ENCODE data around the gene DROSHA. TPM values are rescaled to one million over a fixed set of nuclear protein-coding genes. Genes with fewer than 3 reads are reported as not detected.
"Not testable (repeated sequence)": the region's sequence is repeated elsewhere in the genome, so short reads cannot be mapped to it uniquely, and the experiment has no call there.

DROSHA gene
- total RNA-seq, 1 donor from 2014 or later = 93.1 TPM

DNA sequence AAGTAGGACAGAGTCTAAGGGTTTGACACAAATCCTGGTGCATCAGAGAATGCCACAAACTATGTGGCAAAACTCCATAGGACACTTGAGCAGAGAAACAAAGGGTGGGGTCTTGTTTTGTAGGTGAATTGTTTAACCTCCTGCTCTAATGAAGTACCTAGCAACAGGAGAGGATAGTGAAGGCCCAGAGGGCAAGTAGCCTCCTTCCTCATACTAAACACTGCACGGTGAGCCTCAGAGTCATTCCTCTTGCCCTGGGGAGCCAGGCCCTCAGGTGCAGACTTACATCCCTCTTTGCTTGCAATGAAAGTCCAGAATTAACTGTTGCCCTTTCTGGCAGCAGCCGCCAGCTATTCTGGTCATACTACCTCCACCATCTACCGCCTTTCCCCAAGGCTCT lies 166.1 kb downstream of the DROSHA start:
- Mint-ChIP-seq H3K4me3 (no peak overlapping the region), H3K4me1 (peaks cover 15% of the 10 kb centered on the region), H3K36me3 (no peaks in the 10 kb centered on the region), H3K27me3 (ENCODE audit: low read depth) (peaks cover 1% of the 10 kb centered on the region), H3K9me3 (peaks cover 9% of the 10 kb centered on the region), H3K27ac (no peak overlapping the region)
- DNase-seq (ENCODE audit: low spot score in 2 of 2, unreplicated experiment in 2 of 2) = no peak
- TF ChIP-seq, protein P1, sequence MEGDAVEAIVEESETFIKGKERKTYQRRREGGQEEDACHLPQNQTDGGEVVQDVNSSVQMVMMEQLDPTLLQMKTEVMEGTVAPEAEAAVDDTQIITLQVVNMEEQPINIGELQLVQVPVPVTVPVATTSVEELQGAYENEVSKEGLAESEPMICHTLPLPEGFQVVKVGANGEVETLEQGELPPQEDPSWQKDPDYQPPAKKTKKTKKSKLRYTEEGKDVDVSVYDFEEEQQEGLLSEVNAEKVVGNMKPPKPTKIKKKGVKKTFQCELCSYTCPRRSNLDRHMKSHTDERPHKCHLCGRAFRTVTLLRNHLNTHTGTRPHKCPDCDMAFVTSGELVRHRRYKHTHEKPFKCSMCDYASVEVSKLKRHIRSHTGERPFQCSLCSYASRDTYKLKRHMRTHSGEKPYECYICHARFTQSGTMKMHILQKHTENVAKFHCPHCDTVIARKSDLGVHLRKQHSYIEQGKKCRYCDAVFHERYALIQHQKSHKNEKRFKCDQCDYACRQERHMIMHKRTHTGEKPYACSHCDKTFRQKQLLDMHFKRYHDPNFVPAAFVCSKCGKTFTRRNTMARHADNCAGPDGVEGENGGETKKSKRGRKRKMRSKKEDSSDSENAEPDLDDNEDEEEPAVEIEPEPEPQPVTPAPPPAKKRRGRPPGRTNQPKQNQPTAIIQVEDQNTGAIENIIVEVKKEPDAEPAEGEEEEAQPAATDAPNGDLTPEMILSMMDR (IDR thresholded peaks at IDR 0.05; ENCODE audit: unreplicated experiment) = no peak

- TF ChIP-seq, protein P1 (IDR thresholded peaks at IDR 0.05; ENCODE audit: unreplicated experiment) = no peak
- Mint-ChIP-seq H3K27me3 (ENCODE audit: low read depth) (no peaks in the 10 kb centered on the region), H3K36me3 (no peaks in the 10 kb centered on the region), H3K9me3 (peaks cover 9% of the 10 kb centered on the region), H3K27ac (no peak overlapping the region), H3K4me1 (peaks cover 18% of the 10 kb centered on the region), H3K4me3 (no peak overlapping the region)
- no peak for DNase-seq (ENCODE audit: low spot score in 2 of 2, unreplicated experiment in 2 of 2)
Observed at GRCh38 chr5:31364881-31365636, 166.8 kb downstream of the DROSHA start.

- no peaks in the 10 kb centered on the region for H3K36me3 Mint-ChIP-seq
- H3K27ac Mint-ChIP-seq = no peak overlapping the region
- TF ChIP-seq, protein P1 (IDR thresholded peaks at IDR 0.05; ENCODE audit: unreplicated experiment) = no peak
- H3K4me1 Mint-ChIP-seq = peaks cover 18% of the 10 kb centered on the region
- H3K9me3 Mint-ChIP-seq = peaks cover 9% of the 10 kb centered on the region
- H3K27me3 Mint-ChIP-seq (ENCODE audit: low read depth) = no peaks in the 10 kb centered on the region
- H3K4me3 Mint-ChIP-seq = no peak overlapping the region
- DNase-seq (ENCODE audit: low spot score in 2 of 2, unreplicated experiment in 2 of 2) = no peak
Observed at GRCh38 chr5:31362931-31363568, 168.8 kb downstream of the DROSHA start.

DNA sequence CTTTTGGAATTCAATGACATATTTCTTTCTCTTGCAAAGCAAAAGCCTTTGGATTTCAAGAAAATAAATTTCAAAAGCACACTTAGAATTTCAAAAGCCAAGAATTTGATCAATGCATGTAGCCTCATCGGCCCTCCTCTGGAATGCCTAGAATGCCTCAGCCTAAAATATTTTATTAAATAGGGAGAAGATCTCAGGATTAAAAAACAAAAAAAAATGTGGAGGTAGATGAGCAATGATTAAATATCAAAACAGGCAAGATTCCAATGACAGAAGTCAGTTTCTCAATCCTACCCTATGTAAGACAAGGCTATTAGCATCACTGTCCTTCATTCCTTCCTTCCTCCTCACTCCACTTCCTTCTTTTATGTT lies 169.4 kb downstream of the DROSHA start:
- H3K9me3 Mint-ChIP-seq = peaks cover 12% of the 10 kb centered on the region
- peak overlapping the region; percentile 68 for H3K27ac Mint-ChIP-seq
- H3K4me1 Mint-ChIP-seq = peaks cover 18% of the 10 kb centered on the region
- no peaks in the 10 kb centered on the region for H3K27me3 Mint-ChIP-seq (ENCODE audit: low read depth)
- H3K4me3 Mint-ChIP-seq = no peak overlapping the region
- TF ChIP-seq, protein P1 (IDR thresholded peaks at IDR 0.05; ENCODE audit: unreplicated experiment) = no peak
- no peak for DNase-seq (ENCODE audit: low spot score in 2 of 2, unreplicated experiment in 2 of 2)
- H3K36me3 Mint-ChIP-seq = no peaks in the 10 kb centered on the region

- not testable (repeated sequence) for H3K4me3 Mint-ChIP-seq; H3K27me3 Mint-ChIP-seq (ENCODE audit: low read depth); DNase-seq (ENCODE audit: low spot score in 2 of 2, unreplicated experiment in 2 of 2); H3K36me3 Mint-ChIP-seq
- peaks cover 13% of the 10 kb centered on the region for H3K9me3 Mint-ChIP-seq
- peak overlapping the region; percentile 78 for H3K27ac Mint-ChIP-seq
- peaks cover 18% of the 10 kb centered on the region for H3K4me1 Mint-ChIP-seq
Observed at GRCh38 chr5:31361704-31362528, 170.0 kb downstream of the DROSHA start.

DNA sequence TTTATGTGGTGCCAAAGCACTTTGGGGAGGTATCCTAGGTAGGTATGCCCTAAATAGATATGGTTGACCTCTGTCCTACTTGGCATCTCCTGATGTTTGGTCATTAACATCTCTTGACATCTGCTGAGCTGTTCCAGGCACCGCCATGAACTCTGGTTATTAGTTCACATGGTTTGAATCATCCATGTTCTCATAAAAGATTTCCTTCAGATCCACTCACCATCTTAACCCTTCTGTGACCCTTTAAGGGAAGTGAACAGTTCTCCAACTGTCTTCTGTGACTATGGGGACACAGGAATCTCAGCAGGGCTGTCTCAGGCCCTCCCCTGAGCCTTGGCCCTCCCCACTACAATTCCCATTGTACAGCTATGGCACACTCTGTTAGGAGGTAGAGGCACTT lies 170.7 kb downstream of the DROSHA start:
- peak overlapping the region; percentile 78 for H3K27ac Mint-ChIP-seq
- H3K36me3 Mint-ChIP-seq = no peaks in the 10 kb centered on the region
- TF ChIP-seq, protein P1 (IDR thresholded peaks at IDR 0.05; ENCODE audit: unreplicated experiment) = no peak
- H3K27me3 Mint-ChIP-seq (ENCODE audit: low read depth) = no peaks in the 10 kb centered on the region
- peaks cover 18% of the 10 kb centered on the region for H3K4me1 Mint-ChIP-seq
- peaks cover 20% of the 10 kb centered on the region for H3K9me3 Mint-ChIP-seq
- DNase-seq (ENCODE audit: low spot score in 2 of 2, unreplicated experiment in 2 of 2) = no peak
- no peak overlapping the region for H3K4me3 Mint-ChIP-seq
